22Rv1 (cell line): ENCODE data around the gene AFG1L.
"Not testable (repeated sequence)": the region's sequence is repeated elsewhere in the genome, so short reads cannot be mapped to it uniquely, and the experiment has no call there.

Experiments used
- ZFX ChIP-seq: fragments of 450-650 bp; IDR thresholded peaks from 2 replicates; pipeline ENCODE4 v1.6.1; 2017; ENCODE audit warnings: antibody characterized with exemption, borderline replicate concordance
- TF ChIP-seq, protein P1 (sequence below): fragments of 450-650 bp; IDR thresholded peaks from 2 replicates; pipeline ENCODE4 v1.5.1; 2017; ENCODE audit warnings: mild to moderate bottlenecking

DNA sequence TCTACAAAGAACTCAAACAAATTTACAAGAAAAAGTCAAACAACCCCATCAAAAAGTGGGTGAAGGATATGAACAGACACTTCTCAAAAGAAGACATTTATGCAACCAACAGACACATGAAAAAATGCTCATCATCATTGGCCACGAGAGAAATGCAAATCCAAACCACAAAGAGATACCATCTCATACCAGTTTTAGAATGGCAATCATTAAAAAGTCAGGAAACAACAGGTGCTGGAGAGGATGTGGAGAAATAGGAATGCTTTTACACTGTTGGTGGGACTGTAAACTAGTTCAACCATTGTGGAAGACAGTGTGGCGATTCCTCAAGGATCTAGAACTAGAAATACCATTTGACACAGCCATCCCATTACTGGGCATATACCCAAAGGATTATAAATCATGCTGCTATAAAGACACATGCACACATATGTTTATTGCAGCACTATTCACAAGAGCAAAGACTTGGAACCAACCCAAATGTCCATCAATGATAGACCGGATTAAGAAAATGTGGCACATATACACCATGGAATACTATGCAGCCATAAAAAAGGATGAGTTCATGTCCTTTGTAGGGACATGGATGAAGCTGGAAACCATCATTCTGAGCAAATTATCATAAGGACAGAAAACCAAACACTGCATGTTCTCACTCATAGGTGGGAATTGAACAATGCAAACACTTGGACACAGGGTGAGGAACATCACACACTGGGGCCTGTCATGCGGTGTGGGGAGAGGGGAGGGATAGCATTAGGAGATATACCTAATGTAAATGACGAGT is 121.4 kb downstream of the AFG1L start:
- TF ChIP-seq ZFX = not testable (repeated sequence)
- TF ChIP-seq, protein P1, sequence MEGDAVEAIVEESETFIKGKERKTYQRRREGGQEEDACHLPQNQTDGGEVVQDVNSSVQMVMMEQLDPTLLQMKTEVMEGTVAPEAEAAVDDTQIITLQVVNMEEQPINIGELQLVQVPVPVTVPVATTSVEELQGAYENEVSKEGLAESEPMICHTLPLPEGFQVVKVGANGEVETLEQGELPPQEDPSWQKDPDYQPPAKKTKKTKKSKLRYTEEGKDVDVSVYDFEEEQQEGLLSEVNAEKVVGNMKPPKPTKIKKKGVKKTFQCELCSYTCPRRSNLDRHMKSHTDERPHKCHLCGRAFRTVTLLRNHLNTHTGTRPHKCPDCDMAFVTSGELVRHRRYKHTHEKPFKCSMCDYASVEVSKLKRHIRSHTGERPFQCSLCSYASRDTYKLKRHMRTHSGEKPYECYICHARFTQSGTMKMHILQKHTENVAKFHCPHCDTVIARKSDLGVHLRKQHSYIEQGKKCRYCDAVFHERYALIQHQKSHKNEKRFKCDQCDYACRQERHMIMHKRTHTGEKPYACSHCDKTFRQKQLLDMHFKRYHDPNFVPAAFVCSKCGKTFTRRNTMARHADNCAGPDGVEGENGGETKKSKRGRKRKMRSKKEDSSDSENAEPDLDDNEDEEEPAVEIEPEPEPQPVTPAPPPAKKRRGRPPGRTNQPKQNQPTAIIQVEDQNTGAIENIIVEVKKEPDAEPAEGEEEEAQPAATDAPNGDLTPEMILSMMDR = not testable (repeated sequence)
